HL-60/S4 treated with retinoic acid at 250 ng/mL for 4 days and 3 days (cell line): ENCODE data around the gene ATXN2.

Experiments used
- in situ Hi-C: fragments of 300-500 bp; cut with MboI; formaldehyde crosslinking; loops from 2 replicates; pipeline ENCODE4 v1.7.0; 2022; ENCODE audit warnings: low sequenced_read_pairs

ATXN2 gene

GRCh38 chr12:111407377-111408115 is 191.6 kb downstream of the ATXN2 start:
- in situ Hi-C loops, result no loop called here

GRCh38 chr12:111406474-111407376 is 192.4 kb downstream of the ATXN2 start:
- in situ Hi-C loops, result no loop called here

- in situ Hi-C loops, result no loop called here
Measured at GRCh38 chr12:111405859-111406473, 193.1 kb downstream of the ATXN2 start, which contains the start of gene SH2B3. SH2B3 (plus strand) TSS chr12:111405923; CDS start chr12:111418146, 12,223 bp downstream.

GRCh38 chr12:111405149-111405858 is 193.8 kb downstream of the ATXN2 start:
- in situ Hi-C loops, result no loop called here

- in situ Hi-C loops, result loop anchor here (5.0 kb wide), 1 partner anchor 43 kb away; no protein-coding TSS in a partner anchor
Measured at GRCh38 chr12:111404362-111405148, 194.6 kb downstream of the ATXN2 start.

GRCh38 chr12:111402490-111402824 is 196.7 kb downstream of the ATXN2 start:
- in situ Hi-C loops, result loop anchor here (5.0 kb wide), 1 partner anchor 45 kb away; no protein-coding TSS in a partner anchor
